GM12891 (cell line): Measurements from ENCODE around the gene MISP3.
A peak's percentile ranks its signal among the peaks of the same experiment; 100 is the strongest.

Source experiments
- DNase-seq: peaks from one replicate; pipeline ENCODE4 v3.0.0; 2011; ENCODE audit warnings: low spot score; ENCODE audit not compliant: insufficient read length
- FAIRE-seq: peaks from 2 replicates; lab custom pipeline; 2011; peaks lifted over from hg19 to GRCh38; lab: Jason Lieb, UNC
- PAX5 ChIP-seq: IDR thresholded peaks from 2 replicates; pipeline ENCODE4 v1.6.1; 2011; ENCODE audit warnings: low read length, moderate library complexity, mild to moderate bottlenecking; ENCODE audit not compliant: insufficient read depth, severe bottlenecking
- POLR2A ChIP-seq: IDR thresholded peaks from 2 replicates; pipeline ENCODE4 v1.6.1; 2011; ENCODE audit warnings: low read depth, low read length, control low read depth
- POLR2AphosphoS5 ChIP-seq: IDR thresholded peaks from 2 replicates; pipeline ENCODE4 v1.6.1; 2011; ENCODE audit warnings: low read depth, low read length, control low read depth
- POU2F2 ChIP-seq: IDR thresholded peaks from 2 replicates; pipeline ENCODE4 v1.6.1; 2011; ENCODE audit warnings: low read depth, mild to moderate bottlenecking, control low read depth, low read length, moderate library complexity
- SPI1 ChIP-seq: IDR thresholded peaks from 2 replicates; pipeline ENCODE4 v1.6.1; 2011; ENCODE audit warnings: low read depth, low read length, control low read depth
- TAF1 ChIP-seq: IDR thresholded peaks from 2 replicates; pipeline ENCODE4 v1.6.1; 2011; ENCODE audit warnings: low read depth, low read length, control low read depth

MISP3 gene

GRCh38 chr19:14080887-14081796, 8.6 kb downstream of the MISP3 start:
- TF ChIP-seq TAF1 (peak; percentile 49; the same call in 1 of the 2 replicates), POLR2AphosphoS5 (no peak), POLR2A (peak; percentile 39), SPI1 (peak; percentile 97), PAX5 (no peak), POU2F2 (0 out of 2 replicates have a peak, but pooled peaks have one; percentile 37)
- DNase-seq (peak; percentile 93), FAIRE-seq (peak; percentile 95)

- no peak for DNase-seq
- TF ChIP-seq POLR2A (no peak), SPI1 (no peak), POLR2AphosphoS5 (no peak), POU2F2 (no peak), TAF1 (no peak; the same call in 1 of the 2 replicates), PAX5 (no peak)
- FAIRE-seq: peak; percentile 56
These were observed 9.4 kb downstream of the MISP3 start for GRCh38 chr19:14081797-14082674.

GRCh38 chr19:14082675-14082960, 10.0 kb downstream of the MISP3 start:
- TF ChIP-seq POLR2A (no peak), POLR2AphosphoS5 (no peak)
- DNase-seq (no peak), FAIRE-seq (no peak)

GRCh38 chr19:14085309-14085995, 12.9 kb downstream of the MISP3 start, which contains the start of gene C19orf67:
Gene C19orf67, minus strand, starts transcription at chr19:14085783. Its CDS starts 156 bp downstream, at chr19:14085627.
- FAIRE-seq (no peak), DNase-seq (no peak)
- TF ChIP-seq POLR2AphosphoS5 (no peak), TAF1 (no peak), SPI1 (no peak), PAX5 (no peak), POU2F2 (no peak), POLR2A (no peak)

- no peak for DNase-seq
- FAIRE-seq: no peak
- TF ChIP-seq TAF1: no peak
- TF ChIP-seq SPI1: no peak
- no peak for TF ChIP-seq POU2F2
- no peak for TF ChIP-seq POLR2A
- no peak for TF ChIP-seq POLR2AphosphoS5
- no peak for TF ChIP-seq PAX5
These were observed 13.5 kb downstream of the MISP3 start for GRCh38 chr19:14086098-14086497.

- TF ChIP-seq POU2F2 (no peak), SPI1 (no peak), PAX5 (no peak), POLR2A (no peak), POLR2AphosphoS5 (no peak), TAF1 (no peak)
- DNase-seq (no peak), FAIRE-seq (peak; percentile 69)
These were observed 16.2 kb downstream of the MISP3 start for GRCh38 chr19:14088634-14089411.

GRCh38 chr19:14089412-14089661, 16.8 kb downstream of the MISP3 start:
- DNase-seq (no peak), FAIRE-seq (no peak)

GRCh38 chr19:14089662-14090508, 17.3 kb downstream of the MISP3 start:
- DNase-seq (peak; percentile 59), FAIRE-seq (peak; percentile 86)
- TF ChIP-seq POU2F2 (no peak), SPI1 (no peak), POLR2AphosphoS5 (no peak), PAX5 (no peak), POLR2A (no peak), TAF1 (no peak)

More at GRCh38 chr19:14089412-14089661, 16.8 kb downstream of the MISP3 start:
- TF ChIP-seq POU2F2: no peak
- no peak for TF ChIP-seq SPI1
- no peak for TF ChIP-seq POLR2AphosphoS5
- TF ChIP-seq PAX5: no peak
- TF ChIP-seq POLR2A: no peak
- no peak for TF ChIP-seq TAF1
